HG03342 (cell line): ENCODE measurements around the gene ADCY5.

Experiments
- ATAC-seq: cut with Tn5 transposase; IDR thresholded peaks from one replicate; pipeline ENCODE4 v1.9.1; 2021; ENCODE audit warnings: mild to moderate bottlenecking, moderate library complexity; ENCODE audit not compliant: unreplicated experiment

ADCY5 gene

GRCh38 chr3:123389628-123389918, 59.3 kb downstream of the ADCY5 start:
- ATAC-seq: no peak

GRCh38 chr3:123388811-123389627, 59.9 kb downstream of the ADCY5 start:
- ATAC-seq: no peak

GRCh38 chr3:123388042-123388441, 60.8 kb downstream of the ADCY5 start:
- no peak for ATAC-seq

GRCh38 chr3:123387532-123387931, 61.4 kb downstream of the ADCY5 start:
- ATAC-seq: no peak

GRCh38 chr3:123386477-123387040, 62.3 kb downstream of the ADCY5 start:
- ATAC-seq: no peak

- no peak for ATAC-seq
Observed at GRCh38 chr3:123385981-123386380, 62.9 kb downstream of the ADCY5 start.

- no peak for ATAC-seq
Observed at GRCh38 chr3:123385499-123385898, 63.4 kb downstream of the ADCY5 start.

- no peak for ATAC-seq
Observed at GRCh38 chr3:123385001-123385401, 63.9 kb downstream of the ADCY5 start.

- ATAC-seq: no peak
Observed at GRCh38 chr3:123384256-123384655, 64.6 kb downstream of the ADCY5 start.

- no peak for ATAC-seq
Observed at GRCh38 chr3:123383091-123384053, 65.5 kb downstream of the ADCY5 start.

GRCh38 chr3:123380261-123380660, 68.6 kb downstream of the ADCY5 start:
- no peak for ATAC-seq

- no peak for ATAC-seq
Observed at GRCh38 chr3:123379041-123379830, 69.7 kb downstream of the ADCY5 start.

GRCh38 chr3:123378409-123378915, 70.4 kb downstream of the ADCY5 start:
- no peak for ATAC-seq

- no peak for ATAC-seq
Observed at GRCh38 chr3:123377243-123377740, 71.6 kb downstream of the ADCY5 start.

GRCh38 chr3:123376451-123377242, 72.2 kb downstream of the ADCY5 start:
- no peak for ATAC-seq

- no peak for ATAC-seq
Observed at GRCh38 chr3:123375014-123375940, 73.6 kb downstream of the ADCY5 start.

- ATAC-seq: no peak
Observed at GRCh38 chr3:123374016-123374415, 74.9 kb downstream of the ADCY5 start.

GRCh38 chr3:123373474-123373987, 75.4 kb downstream of the ADCY5 start:
- no peak for ATAC-seq
